NCI-H2171 treated with DMSO at 0.1 percent for 48 hours (cell line): ENCODE data around the gene CEP95.
"Not testable (repeated sequence)": the region's sequence is repeated elsewhere in the genome, so short reads cannot be mapped to it uniquely, and the experiment has no call there.

Experiments
- DNase-seq: peaks from one replicate; lab custom pipeline; 2025; lab: John Stamatoyannopoulos, UW

Gene CEP95

DNA sequence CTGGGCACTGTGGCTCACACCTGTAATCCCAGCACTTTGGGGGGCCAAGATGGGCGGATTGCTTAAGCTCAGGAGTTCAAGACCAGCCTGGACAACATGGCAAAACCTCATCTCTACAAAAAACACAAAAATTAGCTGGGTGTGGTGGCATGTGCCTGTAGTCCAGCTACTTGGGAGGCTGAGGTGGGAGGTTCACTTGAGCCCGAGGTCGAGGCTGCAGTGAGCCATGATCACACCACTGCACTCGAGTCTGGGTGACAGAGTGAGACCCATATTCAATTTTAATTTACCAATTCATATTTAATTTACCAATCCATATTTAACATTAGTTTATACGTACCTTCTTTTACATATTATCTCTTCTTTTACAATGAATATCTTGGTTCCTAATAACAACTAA, 11.5 kb upstream of the CEP95 start:
- DNase-seq, result not testable (repeated sequence)

DNA sequence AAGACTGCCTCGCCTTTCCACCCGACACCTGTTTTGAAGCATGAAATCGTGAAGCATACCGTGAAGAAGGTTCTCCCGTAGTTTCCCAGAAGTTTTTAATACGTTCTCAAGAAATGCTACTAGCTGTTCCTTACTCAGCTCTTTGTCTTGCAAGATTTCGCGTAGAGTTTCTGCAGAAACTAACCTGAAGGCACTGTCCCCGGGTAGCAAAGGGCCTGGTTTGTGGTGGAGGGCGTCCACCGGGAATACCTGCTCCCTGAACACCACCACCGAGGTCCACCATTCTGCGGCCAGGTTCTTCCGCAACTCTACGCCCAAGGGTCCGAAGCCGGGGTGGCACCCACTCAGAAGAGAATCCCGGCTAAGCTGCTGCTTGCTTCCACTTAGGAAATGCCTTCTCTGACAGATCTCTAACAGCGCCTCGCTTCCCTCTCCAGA, 10.4 kb upstream of the CEP95 start:
- peak; percentile 31 for DNase-seq

DNA sequence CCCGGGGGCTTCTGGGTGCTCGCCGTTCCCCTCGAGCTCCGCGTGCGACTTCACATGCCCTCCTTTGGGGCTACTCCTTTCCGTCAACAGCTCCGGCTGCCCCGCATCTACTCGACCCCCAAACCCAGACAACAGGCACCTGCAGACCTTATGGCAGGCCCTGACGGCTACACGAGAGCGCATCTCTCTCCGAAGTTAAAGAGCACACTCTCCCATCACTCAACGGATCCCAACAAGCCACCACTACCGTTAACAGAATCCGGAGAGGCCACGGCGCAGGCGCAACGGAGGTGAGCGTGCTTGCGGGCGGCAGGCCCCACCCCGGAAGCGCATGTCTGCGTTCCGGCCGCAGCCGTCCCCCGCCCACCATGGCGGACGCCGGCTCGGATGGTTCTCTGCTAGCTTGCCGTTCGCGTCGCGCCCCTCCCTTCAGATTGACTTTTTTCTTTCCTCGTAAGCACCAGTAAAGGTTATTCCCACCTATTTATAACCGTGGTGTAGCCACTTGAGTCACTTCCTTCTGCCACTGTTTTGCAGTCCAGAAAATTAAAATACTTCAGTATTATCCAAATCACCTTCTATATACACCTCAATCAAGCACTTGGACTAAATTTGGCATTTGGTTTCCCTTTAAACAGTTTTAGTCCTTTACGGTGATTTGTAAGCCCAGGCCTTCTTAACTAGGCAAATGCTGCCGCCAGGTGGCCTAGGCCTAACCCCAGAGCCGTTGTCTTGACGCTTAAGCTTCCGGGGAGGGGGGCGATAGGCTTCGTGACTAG, 9.8 kb upstream of the CEP95 start, which contains the start of gene POLG2:
POLG2 (minus strand) TSS at position 269 of the 779 bp plus-strand sequence; CDS start at position 183, 86 bp downstream.
- DNase-seq, result peak; percentile 94

DNA sequence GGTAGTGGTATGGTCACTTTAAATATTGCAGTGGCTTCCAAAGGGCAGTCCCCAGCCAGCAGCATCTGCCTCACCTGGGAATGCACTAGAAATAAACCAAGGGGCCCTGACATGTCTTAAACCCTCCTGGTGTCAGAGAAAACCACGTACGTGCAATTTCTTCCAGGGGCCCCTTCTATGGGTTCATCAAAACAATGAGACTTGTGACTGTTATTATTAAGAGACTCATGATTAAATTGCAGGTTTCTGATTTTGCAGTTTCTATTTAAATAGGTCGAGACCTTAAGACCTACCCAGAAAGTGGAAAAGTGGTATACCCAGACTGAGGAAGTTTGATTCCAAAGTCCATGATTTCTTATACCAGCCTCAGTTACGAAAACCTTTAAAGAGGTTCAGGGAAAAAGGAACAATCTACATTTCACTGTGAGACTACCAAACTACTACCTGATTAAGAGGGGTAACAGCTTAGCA, 9.2 kb upstream of the CEP95 start:
- DNase-seq, result peak; percentile 69

GRCh38 chr17:64498308-64499203, 8.2 kb upstream of the CEP95 start:
- peak; percentile 27 for DNase-seq

GRCh38 chr17:64499805-64500486, 6.8 kb upstream of the CEP95 start:
- no peak for DNase-seq

DNA sequence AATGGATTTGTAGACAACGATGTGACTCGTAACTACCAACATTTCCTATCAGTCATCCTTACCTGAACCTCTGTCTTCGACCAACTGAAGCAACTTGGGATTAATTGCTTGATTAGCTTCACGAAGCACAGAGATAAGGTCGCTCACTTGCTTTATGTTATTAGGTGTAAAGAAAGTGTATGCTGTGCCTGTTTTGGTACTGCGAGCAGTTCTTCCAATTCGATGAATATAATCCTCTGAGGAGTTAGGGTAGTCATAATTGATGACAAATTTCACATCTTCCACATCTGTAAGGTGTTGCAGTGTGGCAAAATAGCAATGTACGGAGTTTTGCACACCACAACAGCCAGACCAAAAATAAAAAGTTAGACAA, 6.3 kb upstream of the CEP95 start:
- no peak for DNase-seq

DNA sequence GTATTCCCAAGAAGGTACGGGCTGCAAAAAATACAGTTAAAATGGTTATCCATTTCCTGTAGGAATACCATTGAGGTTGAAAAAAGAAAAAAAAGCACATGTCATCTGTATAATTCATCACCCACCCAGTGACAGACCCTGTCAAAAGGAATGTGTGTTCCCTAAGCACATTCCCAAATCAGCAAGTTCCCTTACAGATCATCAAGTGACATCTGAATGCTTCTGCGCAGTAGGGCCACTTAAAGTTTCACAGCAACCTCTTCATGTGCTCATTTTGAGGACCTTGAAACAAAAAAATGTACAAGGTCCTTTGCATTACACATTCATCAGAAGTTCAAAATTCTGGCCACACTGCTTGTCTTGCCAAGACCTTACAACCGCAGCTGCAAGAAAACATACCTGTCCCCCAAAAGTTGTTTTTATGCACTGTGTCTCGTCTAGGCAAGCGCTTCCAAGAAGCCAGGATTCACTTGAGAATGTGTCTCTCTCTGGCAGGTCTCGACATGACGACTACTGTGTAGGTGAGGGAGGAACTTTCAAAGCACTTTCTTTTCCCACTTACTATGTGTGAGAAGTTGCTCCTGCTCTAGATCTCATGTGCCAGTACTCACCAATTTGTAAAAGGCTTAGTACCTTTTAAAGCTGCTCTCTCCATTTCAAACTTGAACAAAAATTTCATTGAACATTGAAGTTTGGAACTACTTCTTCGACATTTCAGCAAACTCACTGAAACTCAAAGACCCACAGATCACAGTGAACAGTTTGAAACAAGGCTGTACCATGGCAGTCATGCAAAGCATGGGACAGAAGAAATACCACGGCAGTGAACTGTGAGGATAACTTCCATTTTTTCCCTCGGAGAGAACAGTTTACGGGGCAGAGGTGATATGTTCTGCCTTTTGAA, 5.7 kb upstream of the CEP95 start:
- no peak for DNase-seq

DNA sequence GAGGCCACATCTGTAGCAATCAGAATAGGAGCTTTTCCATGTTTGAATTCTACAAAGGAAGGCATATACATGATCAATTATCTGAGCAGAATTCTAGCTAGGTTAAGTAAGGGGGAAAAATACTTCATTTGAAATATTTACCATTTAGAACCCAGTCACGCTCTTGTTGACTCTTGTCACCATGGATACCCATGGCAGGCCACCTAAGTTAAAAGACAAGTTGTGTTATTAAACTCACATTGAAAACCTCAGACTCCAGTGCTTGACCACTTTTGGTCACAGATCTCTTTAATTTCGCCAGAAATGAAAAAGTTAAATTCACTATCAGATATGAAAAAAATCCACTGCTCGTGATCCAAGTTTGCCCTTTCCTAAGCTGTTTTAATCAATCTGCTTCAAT, 4.8 kb upstream of the CEP95 start:
- no peak for DNase-seq

- no peak for DNase-seq
Observed at GRCh38 chr17:64502809-64503208, 4.0 kb upstream of the CEP95 start.

- DNase-seq, result no peak
Observed at GRCh38 chr17:64503341-64503740, 3.4 kb upstream of the CEP95 start.

DNA sequence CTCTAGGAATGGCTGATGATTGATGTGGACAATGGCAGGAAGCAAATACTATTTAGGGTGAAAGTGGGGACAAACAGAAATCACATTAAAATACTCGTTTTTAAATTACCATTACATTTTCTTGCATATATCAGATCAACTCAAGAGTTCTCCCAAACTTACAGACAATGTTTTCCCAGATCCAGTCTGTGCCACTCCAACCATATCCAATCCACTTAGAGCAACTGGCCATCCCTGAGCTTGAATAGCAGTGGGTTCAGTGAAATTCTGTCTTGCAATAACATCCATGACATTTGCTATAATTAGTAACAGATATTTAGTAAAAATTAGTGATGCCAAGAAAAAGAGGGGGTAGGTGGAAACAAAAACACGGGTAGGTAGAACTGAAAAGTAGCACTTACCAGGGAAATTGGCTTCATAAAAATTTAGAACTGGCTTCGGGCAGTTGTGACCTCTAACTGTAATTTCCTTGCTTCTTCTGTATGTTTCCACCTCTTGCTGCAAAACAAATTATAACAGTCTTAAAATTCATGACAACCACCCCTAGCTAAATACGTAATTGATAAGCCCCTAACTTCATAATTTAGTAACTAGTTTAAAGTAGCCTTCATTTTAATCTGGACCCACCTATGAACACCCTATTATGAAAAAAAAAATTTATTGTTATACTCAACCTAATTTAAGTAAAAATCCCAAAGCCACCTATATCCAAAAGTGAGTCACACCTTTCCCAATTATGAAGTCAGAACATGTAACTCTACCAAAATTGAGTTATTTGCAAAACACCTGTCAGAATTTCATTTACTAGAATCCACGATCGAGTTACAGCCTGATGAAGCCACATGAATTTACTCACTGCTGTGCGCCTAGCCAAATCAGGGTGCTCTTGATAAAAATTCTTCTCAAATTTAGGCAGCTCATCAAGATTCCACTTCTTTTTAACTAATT, 2.7 kb upstream of the CEP95 start:
- DNase-seq, result no peak

GRCh38 chr17:64504769-64505339, 1.9 kb upstream of the CEP95 start:
- DNase-seq, result no peak

GRCh38 chr17:64505340-64506200, 1.2 kb upstream of the CEP95 start:
- DNase-seq, result peak; percentile 84

DNA sequence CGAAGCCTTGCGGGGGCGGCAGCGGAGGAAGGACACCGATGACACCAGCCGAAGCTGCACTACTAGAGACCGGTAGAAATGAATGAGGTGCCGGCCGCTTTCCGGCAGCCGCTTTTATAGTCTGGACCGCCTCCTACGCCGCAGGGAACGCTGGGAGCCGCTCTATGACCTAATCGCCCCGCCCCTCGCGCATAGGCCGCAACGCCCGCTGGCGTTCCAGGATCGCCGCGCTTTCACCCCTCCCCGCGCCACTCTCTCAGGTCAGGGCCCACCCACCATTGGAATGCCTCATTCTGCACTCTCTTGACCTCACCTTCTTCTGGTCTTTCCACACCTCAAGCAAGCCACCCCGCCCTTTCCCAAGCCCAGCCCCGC, 589 bp upstream of the CEP95 start, which contains the start of gene DDX5:
DDX5 (minus strand) TSS at position 89 of the 375 bp plus-strand sequence. CDS start 170 bp downstream, outside the sequence.
- DNase-seq, result peak; percentile 99

DNA sequence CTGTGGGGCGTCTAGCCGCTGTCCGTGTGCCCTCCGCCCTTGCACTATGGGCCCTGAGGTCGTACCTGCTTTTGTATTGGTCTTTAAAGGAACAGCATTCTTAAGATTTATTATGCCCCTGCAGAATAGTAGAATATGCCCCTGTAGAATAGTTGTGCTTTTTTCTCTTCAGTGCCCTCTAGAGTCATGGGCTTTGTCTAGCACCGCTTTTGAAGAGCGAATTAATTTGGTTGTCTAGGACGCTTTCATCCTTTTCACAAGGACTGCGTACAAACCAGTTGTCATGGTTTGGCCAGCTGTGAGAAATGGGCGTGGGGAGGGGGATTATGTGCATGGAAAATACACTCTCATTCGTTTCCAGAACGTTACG, 621 bp downstream of the CEP95 start:
- DNase-seq, result peak; percentile 76

- no peak for DNase-seq
Observed at GRCh38 chr17:64508683-64509082, 1.9 kb downstream of the CEP95 start.

GRCh38 chr17:64509179-64509578, 2.4 kb downstream of the CEP95 start:
- DNase-seq, result no peak

DNA sequence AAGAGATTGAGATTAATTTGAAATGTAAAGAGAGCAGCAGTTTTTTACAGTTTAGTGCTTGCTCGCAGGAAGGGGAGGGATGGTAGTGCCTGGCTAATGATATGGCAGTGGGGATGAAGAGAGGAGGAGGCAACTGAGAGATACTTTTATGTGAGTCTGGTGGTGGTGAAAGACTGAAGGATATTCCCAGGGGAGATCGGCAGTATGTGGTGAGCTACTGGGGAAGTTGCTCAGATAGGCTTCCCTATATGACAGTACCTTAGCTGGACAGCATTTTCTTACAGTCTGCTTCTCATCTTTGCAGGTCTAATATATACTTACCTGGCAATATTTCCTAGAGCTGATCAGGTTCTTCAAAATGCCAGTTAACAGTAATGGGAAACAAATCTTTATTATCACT, 8.6 kb downstream of the CEP95 start:
- no peak for DNase-seq
